PC-3 (cell line): ENCODE data around the gene ATG7.

Experiments
- EZH2 ChIP-seq: fragments of 300-600 bp; sonication (generic); IDR thresholded peaks from one replicate; pipeline ENCODE4 v1.6.1; 2017; ENCODE audit warnings: antibody characterized with exemption, mild to moderate bottlenecking, low read length; ENCODE audit not compliant: unreplicated experiment
- EZH2phosphoT487 ChIP-seq: fragments of 300-600 bp; sonication (generic); IDR thresholded peaks from 2 replicates; pipeline ENCODE4 v1.6.1; 2018; ENCODE audit warnings: mild to moderate bottlenecking, antibody characterized with exemption, low read length, borderline replicate concordance
- TF ChIP-seq, protein P1 (sequence below): fragments of 300-600 bp; sonication (generic); conservative IDR thresholded peaks from 2 replicates; pipeline ENCODE4 v1.5.1; 2017; ENCODE audit warnings: antibody characterized with exemption, low read depth, mild to moderate bottlenecking, low read length

DNA sequence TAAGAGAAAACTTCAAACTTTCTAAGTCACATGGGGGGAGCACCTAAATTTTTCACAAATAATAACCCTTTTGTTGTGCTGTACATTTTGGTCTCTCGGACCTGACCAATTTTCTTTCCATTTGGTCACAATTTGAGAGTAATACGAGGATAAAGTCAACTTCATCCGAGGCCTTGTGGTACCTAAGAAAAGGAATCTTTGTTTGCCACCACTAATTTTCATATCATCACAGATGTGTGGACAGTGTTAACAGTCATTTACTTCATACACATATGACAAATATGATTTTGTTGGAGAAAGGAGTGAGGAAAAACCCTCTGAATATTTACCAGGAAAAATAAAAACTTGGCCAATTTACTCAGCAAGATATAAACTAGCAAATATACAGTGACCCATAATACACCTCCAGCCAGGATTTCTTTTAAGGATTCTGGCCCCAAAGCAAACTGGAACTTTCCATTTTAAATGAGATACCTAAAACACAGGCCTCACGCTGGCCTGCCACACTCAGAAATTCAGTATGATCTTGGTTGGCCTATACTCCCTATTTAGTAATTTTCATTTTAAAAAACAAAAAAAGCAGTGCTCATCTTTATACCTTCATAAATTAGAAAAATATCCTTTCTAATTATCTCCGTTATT, 330.8 kb downstream of the ATG7 start:
- TF ChIP-seq, protein P1, sequence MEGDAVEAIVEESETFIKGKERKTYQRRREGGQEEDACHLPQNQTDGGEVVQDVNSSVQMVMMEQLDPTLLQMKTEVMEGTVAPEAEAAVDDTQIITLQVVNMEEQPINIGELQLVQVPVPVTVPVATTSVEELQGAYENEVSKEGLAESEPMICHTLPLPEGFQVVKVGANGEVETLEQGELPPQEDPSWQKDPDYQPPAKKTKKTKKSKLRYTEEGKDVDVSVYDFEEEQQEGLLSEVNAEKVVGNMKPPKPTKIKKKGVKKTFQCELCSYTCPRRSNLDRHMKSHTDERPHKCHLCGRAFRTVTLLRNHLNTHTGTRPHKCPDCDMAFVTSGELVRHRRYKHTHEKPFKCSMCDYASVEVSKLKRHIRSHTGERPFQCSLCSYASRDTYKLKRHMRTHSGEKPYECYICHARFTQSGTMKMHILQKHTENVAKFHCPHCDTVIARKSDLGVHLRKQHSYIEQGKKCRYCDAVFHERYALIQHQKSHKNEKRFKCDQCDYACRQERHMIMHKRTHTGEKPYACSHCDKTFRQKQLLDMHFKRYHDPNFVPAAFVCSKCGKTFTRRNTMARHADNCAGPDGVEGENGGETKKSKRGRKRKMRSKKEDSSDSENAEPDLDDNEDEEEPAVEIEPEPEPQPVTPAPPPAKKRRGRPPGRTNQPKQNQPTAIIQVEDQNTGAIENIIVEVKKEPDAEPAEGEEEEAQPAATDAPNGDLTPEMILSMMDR, result no peak
- TF ChIP-seq EZH2phosphoT487, result no peak
- TF ChIP-seq EZH2, result no peak
